H1 (cell line): Measurements from ENCODE around the gene PDZD8. TPM values are rescaled to one million over a fixed set of nuclear protein-coding genes. Genes with fewer than 3 reads are reported as not detected.

ENCODE experiments used
- ATF2 ChIP-seq: IDR thresholded peaks from 2 replicates; pipeline ENCODE4 v1.6.1; 2012; ENCODE audit warnings: low read length, inconsistent platforms
- RNF2 ChIP-seq: fragments of 200-900, 300-1000 bp; sonication (generic); IDR thresholded peaks from 2 replicates; pipeline ENCODE4 v1.7.1; 2016; ENCODE audit warnings: borderline replicate concordance, low read depth, mild to moderate bottlenecking, antibody characterized with exemption, low read length; ENCODE audit not compliant: poor library complexity, severe bottlenecking; ENCODE audit errors: missing control alignments
- TAF7 ChIP-seq: optimal IDR thresholded peaks from 2 replicates; pipeline ENCODE3; 2011; ENCODE audit warnings: low read depth, mild to moderate bottlenecking, inconsistent platforms, low read length, moderate library complexity, borderline replicate concordance
- TCF12 ChIP-seq: IDR thresholded peaks from 2 replicates; pipeline ENCODE4 v1.6.1; 2011; ENCODE audit warnings: low read depth, mild to moderate bottlenecking, low read length
- polyA plus RNA-seq, 7 experiments: library from polyadenylated mRNA; depleted of rRNA in 3 of 7; stranded (reverse) in 5 of 7; unstranded in 2 of 7; fragments of >200 nt in 5 of 7; fragments of 200-250 nt in 2 of 7; gene quantifications; 1 replicate in 5 of 7; 2 replicates in 1 of 7; 4 replicates in 1 of 7; pipeline versions ENCODE4 v1.2.1 to v1.2.3, GENCODE V29; 2011 to 2013; ENCODE audit warnings: missing spikeins in 2 of 7, mixed read lengths in 2 of 7
- total RNA-seq: library from RNA; stranded (reverse); fragmentation: NEBNext Ultra II Directional; extraction: Animal tissue kit (Norgen Biotek cat#: 25700); gene quantifications from 2 replicates; pipeline ENCODE4 v1.2.1, GENCODE V29; 2021

Gene PDZD8
- total and polyA plus RNA-seq, 2 of the 8 experiments (the other 6 are each of a cell fraction or from before 2014, with no cell fraction given): 10.9 to 50.1 TPM

- TF ChIP-seq ATF2: no peak
- TF ChIP-seq TAF7: no peak
- no peak for TF ChIP-seq RNF2
- no peak for TF ChIP-seq TCF12
These were observed 64.0 kb downstream of the PDZD8 start (continued) for GRCh38 chr10:117311261-117311660.
